Activated CD4-positive, alpha-beta T cell treated with anti-CD3 and anti-CD28 coated beads, Interleukin-2, amount 10 ng/mL, durations not matched to agents 7 days and 5 days (primary cell): ENCODE measurements around the gene TCL1B. TPM values are rescaled to one million over a fixed set of nuclear protein-coding genes. Genes with fewer than 3 reads are reported as not detected.
A peak's percentile ranks its signal among the peaks of the same experiment; 100 is the strongest.

Source experiments
- CTCF ChIA-PET: fragments of 350-600 bp; sonication (Branson Sonifier 250); formaldehyde crosslinking; loops from one replicate; lab custom pipeline; 2021; ENCODE audit warnings: antibody characterized with exemption; lab: Charles Lee
- POLR2A ChIA-PET: fragments of 350-600 bp; sonication (Branson Sonifier 250); formaldehyde crosslinking; loops from one replicate; lab custom pipeline; 2021; ENCODE audit warnings: antibody characterized with exemption; lab: Charles Lee
- DNase-seq: peaks from one replicate; pipeline ENCODE4 v3.0.0-alpha.2; 2020
- H3K27ac Mint-ChIP-seq: one replicate; pipeline ENCODE4 v1.8.0; 2021; ENCODE audit warnings: mild to moderate bottlenecking, moderate library complexity, mixed read lengths
- H3K27me3 Mint-ChIP-seq: one replicate; pipeline ENCODE4 v1.8.0; 2021; ENCODE audit warnings: mixed read lengths
- H3K36me3 Mint-ChIP-seq: one replicate; pipeline ENCODE4 v1.8.0; 2021; ENCODE audit warnings: low read depth, mixed read lengths
- H3K4me1 Mint-ChIP-seq: one replicate; pipeline ENCODE4 v1.8.0; 2021; ENCODE audit warnings: mixed read lengths
- H3K4me3 Mint-ChIP-seq: one replicate; pipeline ENCODE4 v1.8.0; 2021; ENCODE audit warnings: mild to moderate bottlenecking, moderate library complexity, mixed read lengths
- H3K9me3 Mint-ChIP-seq: one replicate; pipeline ENCODE4 v1.8.0; 2021; ENCODE audit warnings: mixed read lengths
- total RNA-seq, 2 experiments: library from RNA; stranded (reverse); gene quantifications; one replicate each; pipeline ENCODE4 v1.2.3, GENCODE V29; 2021

TCL1B gene
- total RNA-seq, 2 experiments from 2014 or later: not detected

- POLR2A ChIA-PET: no interaction called here
- Mint-ChIP-seq H3K36me3 (no peaks in the 10 kb centered on the region), H3K9me3 (no peaks in the 10 kb centered on the region), H3K4me3 (no peak overlapping the region), H3K4me1 (no peaks in the 10 kb centered on the region), H3K27ac (no peak overlapping the region), H3K27me3 (peaks cover 13% of the 10 kb centered on the region)
- CTCF ChIA-PET: no interaction called here
- DNase-seq: no peak
Measured at GRCh38 chr14:95677179-95677835, 8.9 kb upstream of the TCL1B start.

- Mint-ChIP-seq H3K36me3 (no peaks in the 10 kb centered on the region), H3K4me3 (no peak overlapping the region), H3K9me3 (no peaks in the 10 kb centered on the region), H3K4me1 (no peaks in the 10 kb centered on the region), H3K27me3 (peaks cover 14% of the 10 kb centered on the region), H3K27ac (no peak overlapping the region)
- no peak for DNase-seq
- CTCF ChIA-PET: interaction anchor here (0.6 kb wide), 2 partner anchors 731 to 1232 kb away, joined by 4 to 5 read pairs; no protein-coding TSS in a partner anchor
- POLR2A ChIA-PET: no interaction called here
Measured at GRCh38 chr14:95679148-95679815, 6.9 kb upstream of the TCL1B start.

- peaks cover 14% of the 10 kb centered on the region for H3K27me3 Mint-ChIP-seq
- no peak overlapping the region for H3K27ac Mint-ChIP-seq
- H3K4me1 Mint-ChIP-seq: no peaks in the 10 kb centered on the region
- H3K4me3 Mint-ChIP-seq: no peak overlapping the region
- ChIA-PET CTCF (interaction anchor here (0.6 to 0.7 kb wide), 3 partner anchors 99 to 1233 kb away, joined by 3 to 5 read pairs (median 4); no protein-coding TSS in a partner anchor), POLR2A (no interaction called here)
- DNase-seq: no peak
- H3K9me3 Mint-ChIP-seq: no peaks in the 10 kb centered on the region
- H3K36me3 Mint-ChIP-seq: no peaks in the 10 kb centered on the region
Measured at GRCh38 chr14:95679998-95680735, 6.1 kb upstream of the TCL1B start.

- DNase-seq: no peak
- Mint-ChIP-seq H3K9me3 (no peaks in the 10 kb centered on the region), H3K4me1 (no peaks in the 10 kb centered on the region), H3K4me3 (no peak overlapping the region), H3K27me3 (peaks cover 14% of the 10 kb centered on the region), H3K27ac (no peak overlapping the region), H3K36me3 (no peaks in the 10 kb centered on the region)
- ChIA-PET POLR2A (no interaction called here), CTCF (no interaction called here)
Measured at GRCh38 chr14:95681153-95681552, 5.1 kb upstream of the TCL1B start.

- no peak overlapping the region for H3K4me3 Mint-ChIP-seq
- CTCF ChIA-PET: no interaction called here
- H3K4me1 Mint-ChIP-seq: no peaks in the 10 kb centered on the region
- H3K36me3 Mint-ChIP-seq: no peaks in the 10 kb centered on the region
- no peak overlapping the region for H3K27ac Mint-ChIP-seq
- POLR2A ChIA-PET: no interaction called here
- H3K9me3 Mint-ChIP-seq: no peaks in the 10 kb centered on the region
- H3K27me3 Mint-ChIP-seq: peaks cover 8% of the 10 kb centered on the region
- peak; percentile 31 for DNase-seq
Measured at GRCh38 chr14:95683793-95684192, 2.4 kb upstream of the TCL1B start.

- no peak overlapping the region for H3K27ac Mint-ChIP-seq
- H3K9me3 Mint-ChIP-seq: no peaks in the 10 kb centered on the region
- no peak for DNase-seq
- H3K27me3 Mint-ChIP-seq: peaks cover 5% of the 10 kb centered on the region
- ChIA-PET CTCF (no interaction called here), POLR2A (no interaction called here)
- H3K4me3 Mint-ChIP-seq: no peak overlapping the region
- no peaks in the 10 kb centered on the region for H3K4me1 Mint-ChIP-seq
- no peaks in the 10 kb centered on the region for H3K36me3 Mint-ChIP-seq
Measured at GRCh38 chr14:95686935-95687334, 709 bp downstream of the TCL1B start.

DNA sequence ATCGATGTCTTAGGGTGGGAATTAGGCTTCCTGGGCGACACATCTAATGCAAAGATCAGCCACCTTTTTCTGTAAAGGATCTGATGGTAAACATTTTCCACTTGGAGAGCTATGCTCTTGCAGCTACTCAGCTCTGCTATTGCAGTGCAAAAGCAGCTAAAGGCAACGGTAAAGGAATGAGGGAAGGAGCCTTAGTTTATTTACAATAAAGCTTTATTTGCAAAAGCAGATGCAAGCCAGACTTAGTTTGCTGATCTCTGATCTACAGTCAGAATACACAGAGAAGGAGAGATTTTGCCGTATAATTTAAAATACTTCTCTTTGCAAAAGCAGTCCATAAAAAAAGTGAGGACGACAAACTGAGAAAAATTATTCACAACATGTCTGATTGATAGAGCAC is 3.2 kb downstream of the TCL1B start:
- Mint-ChIP-seq H3K4me3 (no peak overlapping the region), H3K27me3 (peaks cover 4% of the 10 kb centered on the region), H3K4me1 (no peaks in the 10 kb centered on the region), H3K27ac (no peak overlapping the region), H3K9me3 (no peaks in the 10 kb centered on the region), H3K36me3 (no peaks in the 10 kb centered on the region)
- ChIA-PET CTCF (interaction anchor here (1.5 kb wide), 1 partner anchor 11 kb away, joined by 4 read pairs; no protein-coding TSS in a partner anchor), POLR2A (no interaction called here)
- DNase-seq: no peak

DNA sequence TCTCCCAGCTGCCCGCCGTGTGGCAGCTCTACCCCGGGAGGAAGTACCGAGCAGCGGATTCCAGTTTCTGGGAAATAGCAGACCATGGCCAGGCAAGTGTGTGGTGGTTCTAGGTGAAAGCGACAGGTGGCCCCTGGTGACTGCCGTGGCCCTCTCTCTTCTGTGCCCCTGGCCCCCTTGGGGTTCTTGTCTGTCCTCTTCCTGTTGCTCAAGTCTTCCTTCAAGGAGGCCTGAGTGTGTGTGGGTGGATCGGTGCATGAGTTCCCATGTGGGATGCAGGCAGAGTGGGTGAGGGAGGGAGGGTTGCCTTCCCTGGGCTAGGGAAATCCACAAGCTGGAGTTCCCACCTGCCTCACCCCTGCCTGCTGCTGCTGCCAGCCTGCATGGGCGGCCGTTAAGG is 4.6 kb downstream of the TCL1B start:
- Mint-ChIP-seq H3K4me3 (no peak overlapping the region), H3K4me1 (no peaks in the 10 kb centered on the region), H3K9me3 (no peaks in the 10 kb centered on the region), H3K36me3 (no peaks in the 10 kb centered on the region), H3K27ac (no peak overlapping the region), H3K27me3 (peaks cover 4% of the 10 kb centered on the region)
- ChIA-PET POLR2A (no interaction called here), CTCF (no interaction called here)
- no peak for DNase-seq

DNA sequence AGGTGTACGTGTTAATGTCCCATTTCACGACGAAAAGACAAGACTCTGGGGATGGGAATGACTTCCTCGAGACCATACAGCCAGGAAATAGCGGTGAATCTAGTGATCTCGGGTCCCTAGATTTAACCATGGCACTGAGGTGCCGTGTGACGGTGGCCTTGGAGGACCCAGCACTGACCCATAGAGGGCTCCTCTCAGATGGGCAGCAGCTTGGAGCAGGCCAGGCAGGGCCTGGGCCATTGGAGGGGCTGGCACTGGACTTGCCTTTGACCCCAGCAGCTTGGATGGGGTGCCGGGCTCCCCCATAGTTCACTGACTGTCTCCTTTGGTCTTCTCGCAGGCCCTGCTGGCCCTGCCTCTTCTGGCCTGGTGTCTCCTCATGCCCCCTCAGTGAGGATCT is 5.4 kb downstream of the TCL1B start:
- no peak for DNase-seq
- CTCF ChIA-PET: no interaction called here
- H3K9me3 Mint-ChIP-seq: no peaks in the 10 kb centered on the region
- H3K4me1 Mint-ChIP-seq: no peaks in the 10 kb centered on the region
- POLR2A ChIA-PET: no interaction called here
- no peak overlapping the region for H3K27ac Mint-ChIP-seq
- H3K36me3 Mint-ChIP-seq: no peaks in the 10 kb centered on the region
- H3K27me3 Mint-ChIP-seq: peaks cover 4% of the 10 kb centered on the region
- no peak overlapping the region for H3K4me3 Mint-ChIP-seq

- Mint-ChIP-seq H3K9me3 (no peaks in the 10 kb centered on the region), H3K4me3 (no peak overlapping the region), H3K27me3 (peaks cover 4% of the 10 kb centered on the region), H3K27ac (no peak overlapping the region), H3K36me3 (no peaks in the 10 kb centered on the region), H3K4me1 (no peaks in the 10 kb centered on the region)
- ChIA-PET CTCF (interaction anchor here (0.6 kb wide), 1 partner anchor 144 kb away, joined by 3 read pairs; no protein-coding TSS in a partner anchor), POLR2A (no interaction called here)
- DNase-seq: no peak
Measured at GRCh38 chr14:95692109-95692508, 5.9 kb downstream of the TCL1B start.

GRCh38 chr14:95695051-95695450 is 8.8 kb downstream of the TCL1B start:
- Mint-ChIP-seq H3K27ac (no peak overlapping the region), H3K27me3 (peaks cover 10% of the 10 kb centered on the region), H3K9me3 (no peaks in the 10 kb centered on the region), H3K4me1 (no peaks in the 10 kb centered on the region), H3K36me3 (no peaks in the 10 kb centered on the region), H3K4me3 (no peak overlapping the region)
- DNase-seq: no peak
- ChIA-PET POLR2A (no interaction called here), CTCF (no interaction called here)

- no peak overlapping the region for H3K4me3 Mint-ChIP-seq
- no peak for DNase-seq
- POLR2A ChIA-PET: no interaction called here
- peaks cover 14% of the 10 kb centered on the region for H3K27me3 Mint-ChIP-seq
- no peaks in the 10 kb centered on the region for H3K4me1 Mint-ChIP-seq
- H3K9me3 Mint-ChIP-seq: no peaks in the 10 kb centered on the region
- H3K27ac Mint-ChIP-seq: no peak overlapping the region
- H3K36me3 Mint-ChIP-seq: no peaks in the 10 kb centered on the region
- CTCF ChIA-PET: no interaction called here
Measured at GRCh38 chr14:95695913-95696312, 9.7 kb downstream of the TCL1B start.

DNA sequence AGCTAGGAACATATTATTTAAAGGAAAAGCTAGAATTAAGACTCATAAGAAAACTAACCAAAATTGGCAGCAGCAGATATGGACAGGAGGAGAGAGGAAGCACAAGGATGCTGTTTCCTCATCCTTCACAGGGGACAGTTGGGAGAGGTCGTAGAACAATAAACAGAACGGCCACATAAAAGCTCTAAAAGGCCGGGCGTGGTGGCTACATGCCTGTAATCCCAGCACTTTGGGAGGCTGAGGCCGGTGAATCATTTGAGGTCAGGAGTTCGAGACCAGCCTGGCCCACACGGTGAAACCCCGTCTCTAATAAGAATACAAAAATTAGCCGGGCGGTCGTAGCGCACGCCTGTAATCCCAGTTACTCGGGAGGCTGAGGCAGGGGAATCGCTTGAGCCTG is 10.5 kb downstream of the TCL1B start:
- no peak overlapping the region for H3K4me3 Mint-ChIP-seq
- peaks cover 16% of the 10 kb centered on the region for H3K27me3 Mint-ChIP-seq
- H3K4me1 Mint-ChIP-seq: no peaks in the 10 kb centered on the region
- POLR2A ChIA-PET: no interaction called here
- no peak for DNase-seq
- no peak overlapping the region for H3K27ac Mint-ChIP-seq
- H3K9me3 Mint-ChIP-seq: no peaks in the 10 kb centered on the region
- CTCF ChIA-PET: interaction anchor here (0.6 to 1.2 kb wide), 2 partner anchors 23 to 216 kb away, joined by 4 read pairs; no protein-coding TSS in a partner anchor
- no peaks in the 10 kb centered on the region for H3K36me3 Mint-ChIP-seq
